Coronary artery (tissue), 2 donors: ENCODE measurements around the gene DPF3.

ENCODE experiments used
- DNase-seq: peaks from one replicate; pipeline ENCODE4 v3.0.0-alpha.2; 2017; ENCODE audit warnings: low spot score
- H3K27ac ChIP-seq, 2 donors: fragments of 200-600 bp; sonication (generic); one replicate each; pipeline ENCODE4 v1.5.1; 2016 to 2019
- H3K4me3 ChIP-seq: fragments of 200-600 bp; sonication (generic); 2 replicates; pipeline ENCODE4 v1.5.1; 2016; ENCODE audit warnings: mild to moderate bottlenecking, moderate library complexity
- CTCF ChIP-seq: fragments of 200-600 bp; sonication (generic); IDR thresholded peaks from one replicate; pipeline ENCODE4 v1.5.1; 2019; ENCODE audit warnings: antibody characterized with exemption

Gene DPF3

GRCh38 chr14:72714094-72714493 lies 179.8 kb downstream of the DPF3 start:
- Histone ChIP-seq H3K27ac (no peak overlapping the region), H3K4me3 (no peak overlapping the region)
- DNase-seq = no peak
- TF ChIP-seq CTCF = no peak

GRCh38 chr14:72711936-72712335 lies 182.0 kb downstream of the DPF3 start:
- no peak for TF ChIP-seq CTCF
- H3K4me3 ChIP-seq = no peak overlapping the region
- DNase-seq = no peak
- H3K27ac ChIP-seq = no peak overlapping the region

- no peak for DNase-seq
- no peak overlapping the region for H3K4me3 ChIP-seq
- TF ChIP-seq CTCF = no peak
- H3K27ac ChIP-seq = peak overlapping the region; percentile 21 to 25
These were observed 183.8 kb downstream of the DPF3 start for GRCh38 chr14:72709916-72710611.

GRCh38 chr14:72708708-72709475 lies 185.0 kb downstream of the DPF3 start:
- no peak overlapping the region for H3K4me3 ChIP-seq
- H3K27ac ChIP-seq = no peak overlapping the region
- no peak for TF ChIP-seq CTCF
- no peak for DNase-seq

- no peak for TF ChIP-seq CTCF
- H3K4me3 ChIP-seq = no peak overlapping the region
- no peak for DNase-seq
- H3K27ac ChIP-seq = no peak overlapping the region
These were observed 185.7 kb downstream of the DPF3 start for GRCh38 chr14:72708222-72708621.

- no peak for TF ChIP-seq CTCF
- Histone ChIP-seq H3K4me3 (no peak overlapping the region), H3K27ac (no peak overlapping the region)
- DNase-seq = no peak
These were observed 187.4 kb downstream of the DPF3 start for GRCh38 chr14:72706485-72706884.

- no peak for DNase-seq
These were observed 189.4 kb downstream of the DPF3 start for GRCh38 chr14:72704502-72704901.

More at GRCh38 chr14:72704502-72704901, 189.4 kb downstream of the DPF3 start:
- no peak overlapping the region for H3K27ac ChIP-seq
- no peak for TF ChIP-seq CTCF
- H3K4me3 ChIP-seq = no peak overlapping the region
